K562 (cell line): ENCODE data around the gene GNG11. TPM values are rescaled to one million over a fixed set of nuclear protein-coding genes. Genes with fewer than 3 reads are reported as not detected.

Source experiments
- ATAC-seq: fragments of 200-7000 bp; cut with Tn5 transposase; 3 replicates; pipeline ENCODE4 v1.9.1; 2020; ENCODE audit warnings: moderate library complexity
- BruUV-seq: library from RNA; stranded (reverse); fragments of 400-500 nt; replicated peaks from 2 replicates; lab custom pipeline; 2021; lab: Mats Ljungman, UMichigan
- CTCF ChIA-PET: fragments of 300-600 bp; formaldehyde crosslinking; extraction: SDS; loops from one replicate; lab custom pipeline; 2021; ENCODE audit warnings: low intra/inter-chr PET ratio; lab: Yijun Ruan, JAX
- POLR2A ChIA-PET: fragments of 300-600, 350-650 bp; sonication (Branson Sonifier 250); formaldehyde crosslinking; extraction: SDS; loops from one replicate; lab custom pipeline; 2021; ENCODE audit warnings: antibody characterized with exemption, inconsistent platforms; lab: Yijun Ruan, JAX
- DNase-seq, 4 experiments: peaks; one replicate each; pipeline versions ENCODE4 v3.0.0 to v3.0.0-alpha.2; 2011 to 2018; ENCODE audit warnings: low spot score in 3 of 4, mixed read lengths in 3 of 4; ENCODE audit errors: extremely low read depth in 1 of 4
- FAIRE-seq: peaks from 2 replicates; lab custom pipeline; 2011; peaks lifted over from hg19 to GRCh38; lab: Jason Lieb, UNC
- H2AFZ ChIP-seq: 2 replicates; pipeline ENCODE4 v1.6.0; 2011; ENCODE audit warnings: low read depth, low read length, control low read depth, inconsistent platforms
- H3K27ac ChIP-seq: fragments of 200-600 bp; 3 replicates; pipeline ENCODE4 v1.8.0; 2011; ENCODE audit warnings: low read depth, mild to moderate bottlenecking, control low read depth, inconsistent platforms, low read length, moderate library complexity, mixed read lengths; ENCODE audit errors: extremely low read depth
- H3K27me3 ChIP-seq, 2 experiments: fragments of 300-600 bp in 1 of 2; 2 replicates in 1 of 2; 3 replicates in 1 of 2; pipeline versions ENCODE4 v1.6.0 to v1.8.0; 2011; ENCODE audit warnings: inconsistent platforms in 2 of 2, low read length in 2 of 2, mild to moderate bottlenecking in 1 of 2, mixed read lengths in 1 of 2, moderate library complexity in 1 of 2; ENCODE audit not compliant: control insufficient read depth in 2 of 2, insufficient read depth in 2 of 2
- H3K36me3 ChIP-seq: fragments of 300-600 bp; 3 replicates; pipeline ENCODE4 v1.8.0; 2011; ENCODE audit warnings: mild to moderate bottlenecking, low read length, inconsistent platforms; ENCODE audit not compliant: control insufficient read depth, insufficient read depth
- H3K4me1 ChIP-seq, 2 experiments: fragments of 200-600 bp in 1 of 2; replicated peaks in 1 of 2; 2 replicates in 1 of 2; 3 replicates in 1 of 2; pipeline versions ENCODE4 v1.5.1 to v1.8.0; 2011; ENCODE audit warnings: inconsistent platforms in 2 of 2, low read length in 2 of 2, mild to moderate bottlenecking in 1 of 2, mixed read lengths in 1 of 2, moderate library complexity in 1 of 2; ENCODE audit not compliant: control insufficient read depth in 2 of 2, insufficient read depth in 2 of 2
- H3K4me2 ChIP-seq: 2 replicates; pipeline ENCODE4 v1.6.1; 2011; ENCODE audit warnings: low read length, control low read depth, inconsistent platforms, mixed read lengths; ENCODE audit not compliant: insufficient read depth
- H3K4me3 ChIP-seq: fragments of 200-600 bp; sonication (generic), shearing (Covaris generic); 2 replicates; pipeline ENCODE4 v1.5.1; 2016; ENCODE audit warnings: control low read depth, inconsistent platforms
- H3K79me2 ChIP-seq: fragments of 200-600 bp; 3 replicates; pipeline ENCODE4 v1.8.0; 2011; ENCODE audit warnings: low read length, inconsistent platforms; ENCODE audit not compliant: control insufficient read depth, insufficient read depth
- H3K9ac ChIP-seq, 2 experiments: 2 replicates each; pipeline versions ENCODE4 v1.6.0 to v1.6.1; 2011; ENCODE audit warnings: low read depth in 2 of 2, low read length in 2 of 2, control low read depth in 1 of 2, inconsistent platforms in 1 of 2, mild to moderate bottlenecking in 1 of 2, mixed read lengths in 1 of 2; ENCODE audit not compliant: insufficient read depth in 1 of 2
- H3K9me1 ChIP-seq: one replicate; pipeline ENCODE4 v1.6.0; 2011; ENCODE audit warnings: inconsistent platforms, mild to moderate bottlenecking, low read length, moderate library complexity; ENCODE audit not compliant: control insufficient read depth, insufficient read depth
- H3K9me3 ChIP-seq: replicated peaks from 2 replicates; pipeline ENCODE4 v1.5.1; 2011; ENCODE audit warnings: low read depth, low read length, inconsistent platforms; ENCODE audit not compliant: control insufficient read depth, insufficient read depth
- H4K20me1 ChIP-seq: replicated peaks from 2 replicates; pipeline ENCODE4 v1.6.1; 2011; ENCODE audit warnings: low read length, inconsistent platforms, mixed read lengths; ENCODE audit not compliant: control insufficient read depth, insufficient read depth
- BRD9 ChIP-seq: fragments of 450-650 bp; IDR thresholded peaks from 2 replicates; pipeline ENCODE4 v1.6.1; 2018; ENCODE audit warnings: low read depth; ENCODE audit not compliant: partially characterized antibody
- EGR1 ChIP-seq: fragments of 450-650 bp; conservative IDR thresholded peaks from 2 replicates; pipeline ENCODE4 v1.6.1; 2017; ENCODE audit warnings: mild to moderate bottlenecking
- ELF2 ChIP-seq: fragments of 250-450 bp; sonication (Bioruptor Pico); IDR thresholded peaks from 2 replicates; pipeline ENCODE4 v1.5.0; 2021; ENCODE audit warnings: mild to moderate bottlenecking
- FOXK2 ChIP-seq, 2 experiments: fragments of 450-650 bp; IDR thresholded peaks in 1 of 2; conservative IDR thresholded peaks in 1 of 2; 2 replicates each; pipeline ENCODE4 v1.6.1; 2016; ENCODE audit warnings: low read depth in 2 of 2, mild to moderate bottlenecking in 1 of 2
- GATAD2B ChIP-seq: fragments of 450-650 bp; IDR thresholded peaks from 2 replicates; pipeline ENCODE4 v1.6.1; 2017; ENCODE audit warnings: mild to moderate bottlenecking, borderline replicate concordance
- KDM4B ChIP-seq, 2 experiments: fragments of 450-650 bp in 1 of 2; sonication (generic) in 1 of 2; IDR thresholded peaks; 2 replicates each; pipeline ENCODE4 v1.6.1; 2016 to 2017; ENCODE audit warnings: borderline replicate concordance in 2 of 2, antibody characterized with exemption in 1 of 2, low read depth in 1 of 2, mild to moderate bottlenecking in 1 of 2
- KHSRP ChIP-seq: fragments of 450-650 bp; IDR thresholded peaks from 2 replicates; pipeline ENCODE4 v1.6.1; 2017
- MAFG ChIP-seq: fragments of 450-650 bp; conservative IDR thresholded peaks from 2 replicates; pipeline ENCODE4 v1.6.1; 2016; ENCODE audit warnings: missing genetic modification characterization, missing compliant biosample characterization
- NFRKB ChIP-seq: fragments of 450-650 bp; IDR thresholded peaks from 2 replicates; pipeline ENCODE4 v1.6.1; 2016; ENCODE audit warnings: low read depth
- POLR2AphosphoS5 ChIP-seq: IDR thresholded peaks from 2 replicates; pipeline ENCODE4 v1.6.1; 2011; ENCODE audit warnings: mild to moderate bottlenecking, low read depth, low read length, moderate library complexity; ENCODE audit not compliant: control insufficient read depth, insufficient read depth
- ZNF12 ChIP-seq: sonication (generic); formaldehyde crosslinking; IDR thresholded peaks from 2 replicates; pipeline ENCODE4 v1.4.0; 2020; ENCODE audit warnings: mild to moderate bottlenecking, missing genetic modification reagents
- ZNF175 ChIP-seq: fragments of 200-800 bp; sonication (Bioruptor generic); IDR thresholded peaks from 2 replicates; pipeline ENCODE4 v1.6.1; 2016; ENCODE audit warnings: low read depth, mild to moderate bottlenecking, missing genetic modification characterization, missing compliant biosample characterization
- ZNF282 ChIP-seq: sonication (generic); formaldehyde crosslinking; IDR thresholded peaks from 2 replicates; pipeline ENCODE4 v1.8.1; 2023; ENCODE audit warnings: missing genetic modification reagents
- ZNF717 ChIP-seq: fragments of 250-450 bp; sonication (Bioruptor Pico); IDR thresholded peaks from 2 replicates; pipeline ENCODE4 v1.5.0; 2021
- ZNF778 ChIP-seq: fragments of 450-650 bp; formaldehyde crosslinking; IDR thresholded peaks from 2 replicates; pipeline ENCODE4 v1.4.0; 2020; ENCODE audit warnings: mild to moderate bottlenecking, moderate library complexity
- in situ Hi-C: fragments of 300-500 bp; cut with MboI; formaldehyde crosslinking; loops from 4 replicates; pipeline ENCODE4 v1.15.0; 2018; ENCODE audit warnings: inconsistent platforms, mixed read lengths
- intact Hi-C: fragments of 100-400 bp; cut with micrococcal nuclease; formaldehyde crosslinking; loops from 2 replicates; pipeline ENCODE4 v1.14.2; 2022
- polyA plus RNA-seq, 8 experiments: library from polyadenylated mRNA; depleted of rRNA in 4 of 8; stranded (reverse) in 5 of 8; unstranded in 3 of 8; fragments of >200 nt; fragmentation: Nextera tagmentation in 2 of 8; fragmentation: Illumina TruSeq in 1 of 8; extraction: Ambion mirVana in 2 of 8; extraction: Trizol in 1 of 8; gene quantifications; 2 replicates each; pipeline versions ENCODE4 v1.2.1 to v1.2.3, GENCODE V29; 2011 to 2014; ENCODE audit warnings: inconsistent platforms in 1 of 8, missing spikeins in 1 of 8
- total RNA-seq, 7 experiments: library from RNA; depleted of rRNA in 6 of 7; stranded (reverse); fragments of >200 nt in 6 of 7; fragmentation: Illumina TruSeq in 2 of 7; extraction: Trizol in 2 of 7; gene quantifications; 2 replicates each; pipeline versions ENCODE4 v1.2.1 to v1.2.3, GENCODE V29; 2011 to 2021; ENCODE audit warnings: low replicate concordance in 1 of 7
- TF ChIP-seq, protein P1 (sequence below): fragments of 450-650 bp; IDR thresholded peaks from 2 replicates; pipeline ENCODE4 v1.6.1; 2017; ENCODE audit warnings: mild to moderate bottlenecking, moderate library complexity
- TF ChIP-seq, protein P2 (sequence below): sonication (generic); formaldehyde crosslinking; IDR thresholded peaks from 2 replicates; pipeline ENCODE4 v1.9.0; 2022; ENCODE audit warnings: mild to moderate bottlenecking, missing genetic modification reagents
- TF ChIP-seq, protein P3 (sequence below), 2 experiments: fragments of 450-650 bp in 1 of 2; sonication (generic) in 1 of 2; formaldehyde crosslinking in 1 of 2; IDR thresholded peaks in 1 of 2; conservative IDR thresholded peaks in 1 of 2; 2 replicates each; pipeline versions ENCODE4 v1.6.1 to v1.8.1; 2016 to 2023; ENCODE audit warnings: mild to moderate bottlenecking in 2 of 2, moderate library complexity in 2 of 2, inconsistent platforms in 1 of 2, missing genetic modification reagents in 1 of 2

Gene GNG11
- total and polyA plus RNA-seq, 9 of the 15 experiments (the other 6 are each of a cell fraction or from before 2014, with no cell fraction given), result 0.06 TPM; not detected in 8

DNA sequence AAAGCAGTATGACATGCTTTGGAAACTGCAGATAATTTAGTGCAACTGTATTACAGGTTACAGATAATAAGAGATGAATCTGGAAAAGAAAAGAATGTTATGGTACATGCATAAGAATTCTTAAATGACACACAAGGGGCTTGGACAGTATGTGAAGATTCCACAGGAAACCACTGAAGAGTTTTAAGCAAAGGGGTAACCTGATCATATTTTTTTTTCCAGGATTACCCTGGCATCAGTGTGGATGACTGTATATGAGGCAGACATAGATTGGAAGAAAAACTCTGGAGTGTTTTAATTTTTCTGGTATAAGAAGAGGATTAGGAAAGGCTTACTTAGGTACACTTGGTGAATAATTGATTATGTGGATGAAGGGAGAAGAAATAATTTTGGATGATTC is 39.1 kb upstream of the GNG11 start:
- TF ChIP-seq FOXK2 (conservative IDR thresholded peaks at IDR 0.05 in 1 of 2, IDR thresholded peaks at IDR 0.05 in 1 of 2; ENCODE audit: low read depth in 2 of 2) (no peak), POLR2AphosphoS5 (no peak), ZNF175 (CRISPR knock-in tag) (no peak), ZNF282 (CRISPR knock-in tag) (no peak), GATAD2B (no peak), ZNF778 (CRISPR knock-in tag) (no peak), EGR1 (no peak), ZNF717 (CRISPR knock-in tag) (no peak), MAFG (tag) (no peak), KDM4B (IDR thresholded peaks at IDR 0.05; ENCODE audit: borderline replicate concordance in 2 of 2, low read depth in 1 of 2) (no peak), KHSRP (no peak), ELF2 (CRISPR knock-in tag) (no peak), BRD9 (no peak), ZNF12 (CRISPR knock-in tag) (no peak), NFRKB (no peak)
- TF ChIP-seq, protein P1, sequence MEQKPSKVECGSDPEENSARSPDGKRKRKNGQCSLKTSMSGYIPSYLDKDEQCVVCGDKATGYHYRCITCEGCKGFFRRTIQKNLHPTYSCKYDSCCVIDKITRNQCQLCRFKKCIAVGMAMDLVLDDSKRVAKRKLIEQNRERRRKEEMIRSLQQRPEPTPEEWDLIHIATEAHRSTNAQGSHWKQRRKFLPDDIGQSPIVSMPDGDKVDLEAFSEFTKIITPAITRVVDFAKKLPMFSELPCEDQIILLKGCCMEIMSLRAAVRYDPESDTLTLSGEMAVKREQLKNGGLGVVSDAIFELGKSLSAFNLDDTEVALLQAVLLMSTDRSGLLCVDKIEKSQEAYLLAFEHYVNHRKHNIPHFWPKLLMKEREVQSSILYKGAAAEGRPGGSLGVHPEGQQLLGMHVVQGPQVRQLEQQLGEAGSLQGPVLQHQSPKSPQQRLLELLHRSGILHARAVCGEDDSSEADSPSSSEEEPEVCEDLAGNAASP, result no peak
- TF ChIP-seq, protein P2, sequence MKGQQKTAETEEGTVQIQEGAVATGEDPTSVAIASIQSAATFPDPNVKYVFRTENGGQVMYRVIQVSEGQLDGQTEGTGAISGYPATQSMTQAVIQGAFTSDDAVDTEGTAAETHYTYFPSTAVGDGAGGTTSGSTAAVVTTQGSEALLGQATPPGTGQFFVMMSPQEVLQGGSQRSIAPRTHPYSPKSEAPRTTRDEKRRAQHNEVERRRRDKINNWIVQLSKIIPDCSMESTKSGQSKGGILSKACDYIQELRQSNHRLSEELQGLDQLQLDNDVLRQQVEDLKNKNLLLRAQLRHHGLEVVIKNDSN (CRISPR knock-in tag), result no peak
- TF ChIP-seq, protein P3, sequence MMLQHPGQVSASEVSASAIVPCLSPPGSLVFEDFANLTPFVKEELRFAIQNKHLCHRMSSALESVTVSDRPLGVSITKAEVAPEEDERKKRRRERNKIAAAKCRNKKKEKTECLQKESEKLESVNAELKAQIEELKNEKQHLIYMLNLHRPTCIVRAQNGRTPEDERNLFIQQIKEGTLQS (IDR thresholded peaks at IDR 0.05), result no peak
- TF ChIP-seq, protein P3 (CRISPR knock-in tag; conservative IDR thresholded peaks at IDR 0.05), result no peak
- DNase-seq (no peak), FAIRE-seq (no peak), ATAC-seq (no peak)
- H3K27me3 ChIP-seq, result no peaks in the 10 kb centered on the region
- H3K27ac ChIP-seq, result no peak overlapping the region
- no peaks in the 10 kb centered on the region for H3K79me2 ChIP-seq
- no peaks in the 10 kb centered on the region for H3K9me1 ChIP-seq
- BruUV-seq, result no TSS peak
- intact Hi-C loops (no loop called here), in situ Hi-C loops (no loop called here)
- H3K4me2 ChIP-seq, result no peak overlapping the region
- ChIA-PET POLR2A (no interaction called here), CTCF (no interaction called here)
- H3K4me3 ChIP-seq, result no peak overlapping the region
- H3K4me1 ChIP-seq, result no peaks in the 10 kb centered on the region
- no peaks in the 10 kb centered on the region for H3K36me3 ChIP-seq
- no peak overlapping the region for H2AFZ ChIP-seq
- H3K9me3 ChIP-seq, result no peaks in the 10 kb centered on the region
- no peaks in the 10 kb centered on the region for H4K20me1 ChIP-seq
- no peak overlapping the region for H3K9ac ChIP-seq
